ENCODE data around the gene GALNT3. TPM values are rescaled to one million over a fixed set of nuclear protein-coding genes. Genes with fewer than 3 reads are reported as not detected.

Gene GALNT3
- polyA plus RNA-seq, 4 donors: 13.8 to 26.7 (median 17.2) TPM

- no peak for DNase-seq (ENCODE audit: low read depth in 4 of 4, low spot score in 3 of 4)
Observed at GRCh38 chr2:165796819-165797530, 2.9 kb upstream of the GALNT3 start.

GRCh38 chr2:165796129-165796528 is 2.1 kb upstream of the GALNT3 start:
- no peak for DNase-seq (ENCODE audit: low read depth in 4 of 4, low spot score in 3 of 4)

- no peak for DNase-seq (ENCODE audit: low read depth in 4 of 4, low spot score in 3 of 4)
Observed at GRCh38 chr2:165795011-165795410, 964 bp upstream of the GALNT3 start.

- DNase-seq (ENCODE audit: low read depth in 4 of 4, low spot score in 3 of 4): peak in 2 of 4 donors; percentile 5 to 20
Observed at GRCh38 chr2:165794536-165794928, 485 bp upstream of the GALNT3 start.

- peak in 2 of 4 donors; percentile 3 to 12 for DNase-seq (ENCODE audit: low read depth in 4 of 4, low spot score in 3 of 4)
Observed at GRCh38 chr2:165793161-165793778, 777 bp downstream of the GALNT3 start.

GRCh38 chr2:165792104-165792454 is 2.0 kb downstream of the GALNT3 start:
- no peak for DNase-seq (ENCODE audit: low read depth in 4 of 4, low spot score in 3 of 4)

GRCh38 chr2:165791421-165792103 is 2.5 kb downstream of the GALNT3 start:
- DNase-seq (ENCODE audit: low read depth in 4 of 4, low spot score in 3 of 4): no peak

- no peak for DNase-seq (ENCODE audit: low read depth in 4 of 4, low spot score in 3 of 4)
Observed at GRCh38 chr2:165790466-165790865, 3.6 kb downstream of the GALNT3 start.

GRCh38 chr2:165787334-165787733 is 6.7 kb downstream of the GALNT3 start:
- DNase-seq (ENCODE audit: low read depth in 4 of 4, low spot score in 3 of 4): no peak

GRCh38 chr2:165779706-165780105 is 14.3 kb downstream of the GALNT3 start:
- no peak for DNase-seq (ENCODE audit: low read depth in 4 of 4, low spot score in 3 of 4)

- DNase-seq (ENCODE audit: low read depth in 4 of 4, low spot score in 3 of 4): no peak
Observed at GRCh38 chr2:165778653-165779451, 15.2 kb downstream of the GALNT3 start.

- DNase-seq (ENCODE audit: low read depth in 4 of 4, low spot score in 3 of 4): no peak
Observed at GRCh38 chr2:165778187-165778556, 15.9 kb downstream of the GALNT3 start.

GRCh38 chr2:165777522-165778186 is 16.4 kb downstream of the GALNT3 start:
- no peak for DNase-seq (ENCODE audit: low read depth in 4 of 4, low spot score in 3 of 4)

- DNase-seq (ENCODE audit: low read depth in 4 of 4, low spot score in 3 of 4): no peak
Observed at GRCh38 chr2:165776796-165777195, 17.3 kb downstream of the GALNT3 start.

GRCh38 chr2:165776013-165776412 is 18.0 kb downstream of the GALNT3 start:
- no peak for DNase-seq (ENCODE audit: low read depth in 4 of 4, low spot score in 3 of 4)

- no peak for DNase-seq (ENCODE audit: low read depth in 4 of 4, low spot score in 3 of 4)
Observed at GRCh38 chr2:165773684-165774083, 20.4 kb downstream of the GALNT3 start.

- DNase-seq (ENCODE audit: low read depth in 4 of 4, low spot score in 3 of 4): no peak
Observed at GRCh38 chr2:165772183-165772582, 21.9 kb downstream of the GALNT3 start.

- DNase-seq (ENCODE audit: low read depth in 4 of 4, low spot score in 3 of 4): no peak
Observed at GRCh38 chr2:165766326-165766927, 27.6 kb downstream of the GALNT3 start.

GRCh38 chr2:165762723-165763122 is 31.3 kb downstream of the GALNT3 start:
- DNase-seq (ENCODE audit: low read depth in 4 of 4, low spot score in 3 of 4): no peak
